Activated naive CD4-positive, alpha-beta T cell treated with anti-CD3 and anti-CD28 coated beads, Interleukin-2, amount 50 U/mL, for 72 hours (primary cell): ENCODE measurements around the gene FARP1. TPM values are rescaled to one million over a fixed set of nuclear protein-coding genes. Genes with fewer than 3 reads are reported as not detected.

Source experiments
- ATAC-seq, 2 donors: fragments of 150-1000 bp; cut with Tn5 transposase; 2 replicates each; pipeline ENCODE4 v1.10.0; 2021; ENCODE audit warnings: mild to moderate bottlenecking in 2 of 2, moderate library complexity in 2 of 2
- DNase-seq, 2 donors: peaks; one replicate each; pipeline ENCODE4 v3.0.0; 2021 to 2022; ENCODE audit warnings: low spot score in 2 of 2
- H3K27ac Mint-ChIP-seq, 2 donors: one replicate each; pipeline ENCODE4 v1.8.0; 2022; ENCODE audit warnings: mild to moderate bottlenecking in 2 of 2, mixed read lengths in 2 of 2
- H3K36me3 Mint-ChIP-seq, 2 donors: one replicate each; pipeline ENCODE4 v1.8.0; 2022; ENCODE audit warnings: mixed read lengths in 2 of 2
- H3K9me3 Mint-ChIP-seq, 2 donors: one replicate each; pipeline ENCODE4 v1.8.0; 2022; ENCODE audit warnings: mixed read lengths in 2 of 2
- total RNA-seq, 2 donors: library from RNA; stranded (reverse); gene quantifications; one replicate each; pipeline ENCODE4 v1.2.3, GENCODE V29; 2022

Gene FARP1
- total RNA-seq, 2 donors from 2014 or later: 0.58 to 0.61 TPM

- DNase-seq (no peak), ATAC-seq (no peak)
- Mint-ChIP-seq H3K27ac (no peak overlapping the region), H3K9me3 (no peaks in the 10 kb centered on the region), H3K36me3 (no peaks in the 10 kb centered on the region)
Observed at GRCh38 chr13:98157188-98157587, 14.3 kb downstream of the FARP1 start.

GRCh38 chr13:98157609-98158008 is 14.7 kb downstream of the FARP1 start:
- DNase-seq (no peak), ATAC-seq (no peak)
- Mint-ChIP-seq H3K36me3 (no peaks in the 10 kb centered on the region), H3K27ac (no peak overlapping the region), H3K9me3 (no peaks in the 10 kb centered on the region)

- DNase-seq (no peak), ATAC-seq (no peak)
- H3K36me3 Mint-ChIP-seq: no peaks in the 10 kb centered on the region
- no peak overlapping the region for H3K27ac Mint-ChIP-seq
- H3K9me3 Mint-ChIP-seq: no peaks in the 10 kb centered on the region
Observed at GRCh38 chr13:98158172-98158899, 15.4 kb downstream of the FARP1 start.

GRCh38 chr13:98162935-98163334 is 20.0 kb downstream of the FARP1 start:
- Mint-ChIP-seq H3K9me3 (no peaks in the 10 kb centered on the region), H3K36me3 (no peaks in the 10 kb centered on the region), H3K27ac (no peak overlapping the region)
- DNase-seq (no peak), ATAC-seq (no peak)

DNA sequence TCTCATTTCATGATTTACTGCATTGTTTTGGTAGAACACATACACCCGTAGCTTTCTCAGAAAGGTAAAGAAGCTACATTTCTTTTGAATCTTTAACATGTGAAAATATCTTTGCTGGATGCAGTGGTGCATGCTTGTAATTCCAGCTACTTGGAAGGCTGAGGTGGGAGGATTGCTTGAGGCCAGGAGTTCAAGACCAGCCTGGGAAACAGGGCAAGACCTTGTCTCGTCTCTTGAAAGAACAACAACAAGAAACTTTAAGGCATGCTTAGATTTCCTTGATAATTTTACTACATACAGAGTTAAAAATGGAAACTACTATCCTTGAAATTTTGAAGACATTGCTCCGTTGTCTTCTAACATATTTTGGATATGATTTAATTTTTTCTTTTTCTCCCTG is 26.4 kb downstream of the FARP1 start:
- Mint-ChIP-seq H3K27ac (no peak overlapping the region), H3K36me3 (no peaks in the 10 kb centered on the region), H3K9me3 (no peaks in the 10 kb centered on the region)
- DNase-seq (no peak), ATAC-seq (no peak)

DNA sequence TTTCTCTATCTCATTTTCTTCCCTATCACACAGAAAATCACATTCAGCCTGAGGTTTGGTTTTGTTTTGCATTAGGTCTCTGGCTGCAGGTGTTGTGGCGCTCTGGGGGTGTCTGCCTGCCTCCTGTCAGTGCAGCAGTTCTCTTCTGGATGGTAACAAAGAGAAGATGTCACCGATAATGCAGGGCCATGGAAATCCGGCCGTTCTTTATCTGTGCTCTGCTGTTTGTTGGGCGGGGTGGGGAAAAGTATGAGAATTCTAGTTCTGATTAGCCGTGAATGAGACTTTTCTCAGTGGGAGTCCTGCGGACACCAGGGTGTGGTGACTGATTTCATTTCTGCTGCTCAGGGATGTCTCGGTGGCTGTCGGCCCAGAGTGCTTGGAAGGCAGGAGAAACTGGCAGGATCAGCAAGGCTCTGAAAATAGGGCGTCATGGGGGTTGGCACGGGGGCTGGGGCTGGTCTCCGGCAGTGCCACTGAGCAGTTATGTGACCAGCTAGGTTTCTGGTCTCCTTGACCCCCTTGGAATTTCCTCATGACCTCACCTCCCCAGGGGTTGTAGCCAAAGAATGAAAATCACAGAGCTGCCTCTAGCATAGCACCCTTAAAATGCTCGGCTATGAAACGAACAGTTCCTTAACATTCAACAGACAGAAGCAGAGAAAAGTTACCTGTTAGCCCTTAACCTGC is 29.2 kb downstream of the FARP1 start:
- no peaks in the 10 kb centered on the region for H3K9me3 Mint-ChIP-seq
- H3K36me3 Mint-ChIP-seq: no peaks in the 10 kb centered on the region
- DNase-seq (no peak), ATAC-seq (no peak)
- H3K27ac Mint-ChIP-seq: no peak overlapping the region

DNA sequence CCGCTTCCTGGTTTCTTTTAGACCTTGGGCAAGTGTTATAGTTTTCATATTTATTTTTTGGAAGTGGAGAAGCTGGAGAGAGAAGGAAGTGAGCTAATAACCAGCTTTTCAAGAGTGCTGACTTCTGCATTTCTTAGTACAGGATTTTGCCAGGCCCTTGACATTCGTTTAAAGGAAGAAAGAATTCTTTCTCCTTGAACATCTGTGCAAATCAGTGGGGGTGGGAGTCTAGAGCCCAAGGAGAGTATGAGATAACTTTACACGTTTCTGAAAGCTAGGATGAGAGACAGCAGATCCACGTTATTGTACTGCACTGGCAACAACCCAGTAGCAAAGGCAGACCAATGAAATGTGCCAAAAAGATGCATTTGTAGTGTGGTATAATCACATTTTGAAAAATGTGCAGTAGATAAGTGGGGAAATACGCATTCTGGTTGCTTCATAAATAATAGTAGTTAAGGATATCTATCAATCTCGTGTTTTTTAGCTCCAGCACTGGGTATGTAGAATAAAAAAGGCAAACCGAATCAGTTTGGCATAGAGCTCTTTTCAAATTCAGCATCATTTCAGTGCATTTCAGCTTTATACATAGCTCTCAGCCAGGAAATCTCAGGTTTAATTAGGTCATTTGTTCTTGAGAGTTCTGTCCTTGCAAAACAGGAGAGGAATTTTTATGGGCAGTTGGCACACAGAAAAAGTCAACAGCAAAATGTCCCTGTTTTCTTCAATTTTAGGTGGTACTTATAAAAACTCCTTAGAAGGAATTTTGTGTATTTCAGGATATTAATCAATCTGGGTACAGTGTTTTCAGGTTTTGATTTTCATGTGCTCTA is 29.9 kb downstream of the FARP1 start:
- H3K9me3 Mint-ChIP-seq: peaks cover 0 to 3% of the 10 kb centered on the region in 2 donors
- DNase-seq (no peak), ATAC-seq (no peak)
- H3K36me3 Mint-ChIP-seq: no peaks in the 10 kb centered on the region
- H3K27ac Mint-ChIP-seq: no peak overlapping the region

DNA sequence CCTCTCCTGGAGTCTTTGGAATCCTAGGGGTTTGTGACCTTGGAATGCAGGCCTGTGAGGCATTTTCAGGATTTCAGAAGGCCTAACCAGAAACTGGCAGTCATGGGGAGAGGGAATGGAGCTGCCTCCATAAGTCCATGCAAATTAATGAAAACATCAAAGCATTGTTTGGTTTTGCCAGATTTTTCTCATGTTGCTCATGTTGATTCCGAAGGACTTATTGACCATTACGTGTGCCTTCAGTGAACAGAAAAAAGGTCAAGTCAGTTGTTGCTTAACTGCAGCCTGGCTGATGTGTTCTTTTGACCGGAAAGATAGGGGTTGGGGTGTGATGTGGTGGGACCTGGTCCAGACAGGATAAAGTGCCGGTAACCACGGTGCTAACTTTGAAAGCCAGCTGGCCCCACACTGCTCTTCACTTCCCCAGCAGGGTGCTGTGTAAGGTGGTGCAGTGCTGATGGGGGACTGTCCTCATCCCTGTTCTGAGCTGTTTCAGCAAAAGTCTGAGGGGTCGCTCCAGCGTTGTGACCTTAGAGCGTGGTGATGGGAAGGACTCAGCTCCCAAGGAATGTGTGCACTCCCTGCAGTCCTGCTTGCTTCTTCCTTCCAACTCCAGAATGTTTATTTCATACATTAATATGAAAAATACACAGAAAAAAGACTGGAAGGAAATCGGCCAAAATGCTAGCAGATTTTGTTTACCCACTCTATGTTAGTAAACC is 30.7 kb downstream of the FARP1 start:
- peaks cover 0 to 3% of the 10 kb centered on the region in 2 donors for H3K9me3 Mint-ChIP-seq

DNA sequence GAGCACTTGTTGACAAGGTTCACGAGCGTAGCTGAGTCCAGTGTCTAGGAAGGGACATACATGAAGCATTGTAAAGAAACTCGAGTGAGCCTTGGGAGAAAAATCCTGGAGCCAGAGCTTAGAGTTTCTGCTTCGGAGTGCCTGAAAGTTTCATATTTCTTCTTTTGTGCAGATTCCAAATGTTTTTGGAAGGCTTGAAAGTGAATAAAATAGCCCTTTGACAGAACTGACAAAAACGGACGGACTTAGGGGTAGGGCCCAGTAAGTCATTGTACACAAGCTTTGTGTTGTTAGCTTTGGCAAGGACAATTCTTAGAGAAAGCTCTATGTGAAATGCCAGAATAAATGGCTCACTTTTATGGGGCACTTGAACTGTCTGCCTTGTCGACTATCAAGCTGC is 31.4 kb downstream of the FARP1 start:
- no peaks in the 10 kb centered on the region for H3K36me3 Mint-ChIP-seq
- H3K27ac Mint-ChIP-seq: no peak overlapping the region
- DNase-seq (no peak), ATAC-seq (no peak)
- H3K9me3 Mint-ChIP-seq: peaks cover 0 to 3% of the 10 kb centered on the region in 2 donors

More for the DNA sequence above, 30.7 kb downstream of the FARP1 start:
- H3K36me3 Mint-ChIP-seq: no peaks in the 10 kb centered on the region
- no peak for ATAC-seq
- DNase-seq: no peak
- no peak overlapping the region for H3K27ac Mint-ChIP-seq

- ATAC-seq (no peak), DNase-seq (no peak)
- peaks cover 0 to 3% of the 10 kb centered on the region in 2 donors for H3K9me3 Mint-ChIP-seq
- no peak overlapping the region for H3K27ac Mint-ChIP-seq
- no peaks in the 10 kb centered on the region for H3K36me3 Mint-ChIP-seq
Observed at GRCh38 chr13:98175043-98175442, 32.1 kb downstream of the FARP1 start.

DNA sequence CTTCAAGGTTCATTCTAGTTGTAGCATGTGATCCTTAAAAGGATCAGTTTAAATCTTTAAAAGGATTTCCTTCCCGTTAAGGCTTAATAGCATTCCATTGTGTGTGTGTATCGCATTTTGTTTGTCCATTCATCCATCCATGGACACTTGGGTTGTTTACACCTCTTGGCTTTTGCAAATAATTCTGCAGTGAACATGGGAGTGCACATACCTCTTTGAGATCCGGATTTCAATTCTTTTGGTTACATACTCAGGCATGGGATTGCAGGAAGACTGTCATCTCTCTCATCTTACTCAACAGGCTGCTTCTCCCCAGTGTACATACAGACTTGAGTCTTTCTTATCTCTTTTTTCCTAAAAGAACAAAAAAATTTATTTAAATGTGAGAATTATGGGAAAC is 32.9 kb downstream of the FARP1 start:
- Mint-ChIP-seq H3K36me3 (no peaks in the 10 kb centered on the region), H3K27ac (no peak overlapping the region), H3K9me3 (peaks cover 0 to 3% of the 10 kb centered on the region in 2 donors)
- DNase-seq (no peak), ATAC-seq (no peak)

DNA sequence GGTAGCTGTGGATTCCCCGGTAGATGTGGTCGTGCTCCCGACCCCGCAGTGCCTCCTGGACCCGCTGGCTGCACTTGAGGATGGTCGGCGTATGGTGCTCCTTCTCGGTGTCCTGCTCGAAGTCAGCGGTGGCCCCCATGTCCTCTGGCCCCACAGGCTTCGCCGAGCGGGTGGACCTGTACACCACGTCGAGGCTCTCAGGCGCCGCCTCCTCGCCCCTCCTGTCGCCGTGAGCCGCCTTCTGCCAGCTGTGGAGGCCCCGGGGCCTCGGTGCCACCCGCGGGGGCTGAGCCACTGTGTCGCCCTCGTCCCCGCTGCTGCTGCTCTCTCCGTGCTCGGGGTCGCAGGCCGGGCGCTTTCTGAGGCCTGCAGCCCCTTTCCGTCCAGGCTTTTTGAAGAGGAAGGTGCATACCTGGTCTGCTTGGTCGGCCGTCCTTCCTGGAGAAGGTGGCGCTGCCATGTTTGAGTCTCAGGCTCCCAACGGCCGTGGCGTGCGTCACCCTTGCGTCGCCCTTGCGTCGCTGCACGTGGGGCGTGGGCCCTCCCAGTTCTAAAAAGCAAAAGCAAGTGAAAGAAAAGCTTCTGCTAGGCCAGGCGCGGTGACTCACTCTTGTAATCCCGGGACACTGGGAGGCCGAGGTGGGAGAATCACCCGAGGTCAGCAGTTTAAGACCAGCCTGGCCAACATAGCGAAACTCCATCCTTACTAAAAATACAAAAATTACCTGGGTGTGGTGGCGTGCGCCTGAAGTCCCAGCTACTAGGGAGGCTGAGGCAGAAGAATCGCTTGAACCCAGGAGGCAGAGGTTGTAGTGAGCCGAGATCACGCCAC is 34.1 kb downstream of the FARP1 start, which contains the start of gene RNF113B:
Gene RNF113B, minus strand, starts transcription at position 493 of the 832 bp plus-strand sequence. Its CDS starts 33 bp downstream, at position 460.
- no peak within 1 kb of the TSS for H3K27ac Mint-ChIP-seq
- DNase-seq (no peak), ATAC-seq (no peak)
- no peaks in the 10 kb centered on the region for H3K36me3 Mint-ChIP-seq
- peaks cover 0 to 3% of the 10 kb centered on the region in 2 donors for H3K9me3 Mint-ChIP-seq

GRCh38 chr13:98180092-98180491 is 37.2 kb downstream of the FARP1 start:
- DNase-seq (no peak), ATAC-seq (no peak)
- Mint-ChIP-seq H3K9me3 (peaks cover 0 to 3% of the 10 kb centered on the region in 2 donors), H3K27ac (no peak overlapping the region), H3K36me3 (no peaks in the 10 kb centered on the region)

DNA sequence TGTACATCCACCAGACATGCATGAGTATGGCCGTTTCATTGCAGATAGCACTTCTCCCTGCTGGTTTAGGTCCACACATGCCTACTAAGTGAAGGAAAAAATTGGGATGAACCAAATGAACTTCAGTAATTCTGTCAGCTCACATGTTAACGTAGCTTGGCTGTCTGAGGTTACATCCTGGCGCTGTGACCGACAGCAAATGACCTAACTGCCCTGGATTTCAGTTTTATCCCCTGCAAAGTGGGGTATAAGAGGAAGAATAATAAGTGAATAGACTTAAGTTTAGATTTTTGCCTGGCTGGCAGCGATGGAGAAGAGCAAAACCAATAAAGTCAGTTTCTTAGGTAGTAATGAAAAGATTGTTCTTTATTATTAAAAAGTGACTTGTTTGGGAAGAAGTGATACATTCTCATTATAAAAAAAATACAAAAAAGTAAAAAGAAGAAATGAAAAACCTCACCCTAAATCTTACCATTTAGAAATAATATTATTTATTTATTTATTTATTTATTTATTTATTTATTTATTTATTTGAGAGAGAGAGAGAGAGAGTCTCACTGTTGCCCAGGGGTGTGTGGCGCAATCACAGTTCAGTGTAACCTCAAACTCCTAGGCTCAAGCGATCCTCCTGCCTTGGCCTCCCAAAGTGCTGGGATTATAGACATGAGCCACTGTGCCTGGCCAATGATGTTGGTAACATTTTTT is 38.4 kb downstream of the FARP1 start:
- Mint-ChIP-seq H3K9me3 (peaks cover 0 to 3% of the 10 kb centered on the region in 2 donors), H3K27ac (no peak overlapping the region), H3K36me3 (no peaks in the 10 kb centered on the region)
- ATAC-seq (no peak), DNase-seq (no peak)

DNA sequence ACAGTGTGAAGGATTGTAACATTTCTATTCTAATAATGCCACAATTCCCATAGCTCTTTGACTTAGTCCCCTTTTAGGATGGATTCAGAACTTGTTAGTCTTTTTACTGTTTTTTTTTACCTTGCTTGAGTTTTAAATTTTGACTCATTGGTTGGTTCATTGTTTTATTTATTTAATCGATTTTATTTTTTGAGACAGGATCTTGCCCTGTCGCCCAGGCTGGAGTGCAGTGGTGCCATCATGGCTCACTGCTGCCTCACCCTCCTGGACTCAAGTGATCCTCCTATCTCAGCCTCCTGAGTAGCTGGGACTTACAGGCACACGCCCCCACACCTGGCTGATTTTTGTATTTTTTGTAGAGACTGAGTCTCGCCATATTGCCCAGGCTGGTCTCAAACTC is 39.3 kb downstream of the FARP1 start:
- ATAC-seq: no peak
- Mint-ChIP-seq H3K27ac (no peak overlapping the region), H3K36me3 (no peaks in the 10 kb centered on the region), H3K9me3 (peaks cover 0 to 3% of the 10 kb centered on the region in 2 donors)
- DNase-seq: no peak
